GM12801 (cell line): Measurements from ENCODE around the gene DGKB.

Experiments used
- CTCF ChIP-seq: IDR thresholded peaks from one replicate; pipeline ENCODE4 v1.5.1; 2011; ENCODE audit warnings: control low read depth; ENCODE audit not compliant: insufficient read length; ENCODE audit errors: extremely low read depth

DGKB gene

GRCh38 chr7:14751461-14751860 lies 151.1 kb downstream of the DGKB start:
- no peak for TF ChIP-seq CTCF

- no peak for TF ChIP-seq CTCF
Observed at GRCh38 chr7:14748461-14748860, 154.1 kb downstream of the DGKB start.

GRCh38 chr7:14747701-14748100 lies 154.8 kb downstream of the DGKB start:
- no peak for TF ChIP-seq CTCF

GRCh38 chr7:14745076-14745475 lies 157.5 kb downstream of the DGKB start:
- no peak for TF ChIP-seq CTCF

- no peak for TF ChIP-seq CTCF
Observed at GRCh38 chr7:14740606-14741005, 161.9 kb downstream of the DGKB start.

- no peak for TF ChIP-seq CTCF
Observed at GRCh38 chr7:14739841-14740185, 162.7 kb downstream of the DGKB start.

- TF ChIP-seq CTCF: no peak
Observed at GRCh38 chr7:14739168-14739840, 163.2 kb downstream of the DGKB start.
